HL-60 (cell line): ENCODE measurements around the gene SLC7A4.

Experiments used
- CTCF ChIP-seq: IDR thresholded peaks from one replicate; pipeline ENCODE4 v1.5.1; 2011; ENCODE audit warnings: low read length, control low read depth, inconsistent platforms; ENCODE audit not compliant: insufficient read depth
- GABPA ChIP-seq: IDR thresholded peaks from 2 replicates; pipeline ENCODE4 v1.6.1; 2012; ENCODE audit warnings: low read depth
- POLR2AphosphoS5 ChIP-seq: IDR thresholded peaks from 2 replicates; pipeline ENCODE4 v1.6.1; 2012; ENCODE audit warnings: low read depth
- REST ChIP-seq: IDR thresholded peaks from 2 replicates; pipeline ENCODE4 v1.6.1; 2012; ENCODE audit warnings: low read depth; ENCODE audit not compliant: insufficient replicate concordance

DNA sequence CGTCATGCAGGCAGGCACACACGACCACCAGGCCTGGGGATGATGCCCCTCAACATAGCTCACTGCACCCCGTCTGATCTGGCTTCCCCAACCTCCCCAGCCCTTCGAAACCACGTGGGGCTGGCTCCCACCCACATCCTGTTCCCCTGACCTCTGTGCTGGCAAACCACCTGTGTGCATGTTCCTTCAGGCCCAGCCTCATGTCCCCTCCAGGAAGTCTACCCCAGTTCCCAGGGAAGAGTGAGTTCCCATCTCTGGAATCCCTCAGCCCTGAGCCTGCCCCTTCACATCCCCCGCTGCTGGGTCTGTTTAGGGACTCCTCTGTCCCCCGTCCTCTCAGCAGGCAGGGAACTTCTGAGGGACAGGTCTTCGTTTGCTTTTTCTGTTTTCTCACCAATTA, 7.1 kb downstream of the SLC7A4 start:
- TF ChIP-seq POLR2AphosphoS5 (no peak), CTCF (no peak), REST (no peak), GABPA (no peak)
